Endothelial cell of umbilical vein (primary cell): ENCODE data around the gene ORMDL3. TPM values are rescaled to one million over a fixed set of nuclear protein-coding genes. Genes with fewer than 3 reads are reported as not detected.

ENCODE experiments used
- BruUV-seq: library from RNA; stranded (reverse); fragments of 400-500 nt; replicated peaks from 2 replicates; lab custom pipeline; 2021; lab: Mats Ljungman, UMichigan
- CTCF ChIA-PET: fragments of 300-600, 350-600 bp; sonication (Branson Sonifier 250); formaldehyde crosslinking; loops from one replicate; lab custom pipeline; 2021; ENCODE audit warnings: antibody characterized with exemption, inconsistent platforms; lab: Charles Lee
- POLR2A ChIA-PET: fragments of 300-600, 350-600 bp; sonication (Branson Sonifier 250); formaldehyde crosslinking; loops from one replicate; lab custom pipeline; 2021; ENCODE audit warnings: antibody characterized with exemption, inconsistent platforms; lab: Charles Lee
- DNase-seq: peaks from one replicate; pipeline ENCODE4 v3.0.0-alpha.2; 2011; ENCODE audit warnings: low read depth, low spot score
- FAIRE-seq: peaks from 2 replicates; lab custom pipeline; 2011; peaks lifted over from hg19 to GRCh38; lab: Jason Lieb, UNC
- H2AFZ ChIP-seq: 2 replicates; pipeline ENCODE4 v1.6.0; 2012; ENCODE audit warnings: low read depth, low read length, control low read depth, inconsistent platforms
- H3K27ac ChIP-seq: 2 replicates; pipeline ENCODE4 v1.5.1; 2011; ENCODE audit warnings: low read depth, mild to moderate bottlenecking, control low read depth, low read length, moderate library complexity; ENCODE audit not compliant: insufficient read depth
- H3K27me3 ChIP-seq, 2 experiments: 2 replicates each; pipeline versions ENCODE4 v1.6.0 to v1.6.1; 2011; ENCODE audit warnings: low read length in 2 of 2, mixed read lengths in 1 of 2; ENCODE audit not compliant: control insufficient read depth in 2 of 2, insufficient read depth in 2 of 2
- H3K36me3 ChIP-seq, 2 experiments: 2 replicates in 1 of 2; 3 replicates in 1 of 2; pipeline ENCODE4 v1.5.1; 2011; ENCODE audit warnings: low read length in 2 of 2, mild to moderate bottlenecking in 1 of 2, moderate library complexity in 1 of 2; ENCODE audit not compliant: control insufficient read depth in 2 of 2, insufficient read depth in 2 of 2; ENCODE audit errors: extremely low read depth in 1 of 2
- H3K4me1 ChIP-seq: 3 replicates; pipeline ENCODE4 v1.5.1; 2011; ENCODE audit warnings: mild to moderate bottlenecking, low read length; ENCODE audit not compliant: control insufficient read depth, insufficient read depth; ENCODE audit errors: extremely low read depth
- H3K4me2 ChIP-seq: 2 replicates; pipeline ENCODE4 v1.6.1; 2011; ENCODE audit warnings: low read length, control low read depth, mixed read lengths; ENCODE audit not compliant: insufficient read depth
- H3K4me3 ChIP-seq, 3 experiments: fragments of 200-600 bp in 1 of 3; sonication (generic), shearing (Covaris generic) in 1 of 3; replicated peaks in 1 of 3; 2 replicates each; pipeline ENCODE4 v1.5.1; 2011 to 2016; ENCODE audit warnings: control low read depth in 3 of 3, low read length in 3 of 3, mild to moderate bottlenecking in 2 of 3, inconsistent platforms in 1 of 3, low read depth in 1 of 3, moderate library complexity in 1 of 3; ENCODE audit not compliant: insufficient read depth in 1 of 3
- H3K79me2 ChIP-seq: 2 replicates; pipeline ENCODE4 v1.6.0; 2012; ENCODE audit warnings: low read length, inconsistent platforms; ENCODE audit not compliant: control insufficient read depth, insufficient read depth
- H3K9ac ChIP-seq: replicated peaks from 2 replicates; pipeline ENCODE3; 2011; ENCODE audit warnings: low read length, control low read depth; ENCODE audit not compliant: insufficient read depth; ENCODE audit errors: extremely low read depth
- H3K9me1 ChIP-seq: replicated peaks from 3 replicates; pipeline ENCODE4 v1.6.0; 2011; ENCODE audit warnings: mild to moderate bottlenecking, low read length; ENCODE audit not compliant: control insufficient read depth, insufficient read depth; ENCODE audit errors: extremely low read depth
- H3K9me3 ChIP-seq: replicated peaks from 2 replicates; pipeline ENCODE4 v1.5.1; 2012; ENCODE audit warnings: low read length, inconsistent platforms; ENCODE audit not compliant: control insufficient read depth, insufficient read depth
- H4K20me1 ChIP-seq: replicated peaks from 2 replicates; pipeline ENCODE3; 2011; ENCODE audit warnings: mild to moderate bottlenecking, low read length; ENCODE audit not compliant: control insufficient read depth, insufficient read depth; ENCODE audit errors: extremely low read depth
- CTCF ChIP-seq, 2 donors: IDR thresholded peaks; 1 replicate in 1 of 2; 2 replicates in 1 of 2; pipeline ENCODE4 v1.5.1; 2011; ENCODE audit warnings: low read length in 2 of 2, mild to moderate bottlenecking in 2 of 2, moderate library complexity in 2 of 2, control low read depth in 1 of 2, inconsistent platforms in 1 of 2, low read depth in 1 of 2; ENCODE audit not compliant: insufficient read depth in 1 of 2; ENCODE audit errors: extremely low read depth in 1 of 2
- EZH2 ChIP-seq: IDR thresholded peaks from 2 replicates; pipeline ENCODE4 v1.6.1; 2012; ENCODE audit warnings: borderline replicate concordance, low read depth, mild to moderate bottlenecking, moderate library complexity, low read length, inconsistent platforms; ENCODE audit not compliant: severe bottlenecking
- FOS ChIP-seq: IDR thresholded peaks from 2 replicates; pipeline ENCODE4 v1.6.1; 2011; ENCODE audit warnings: mild to moderate bottlenecking, low read length, moderate library complexity, borderline replicate concordance; ENCODE audit not compliant: insufficient read depth
- GATA2 ChIP-seq: IDR thresholded peaks from 2 replicates; pipeline ENCODE4 v1.7.0; 2011; ENCODE audit warnings: low read depth, mild to moderate bottlenecking, moderate library complexity, mixed read lengths, low read length; ENCODE audit not compliant: insufficient read length, insufficient read depth
- JUN ChIP-seq: IDR thresholded peaks from 2 replicates; pipeline ENCODE4 v1.6.1; 2011; ENCODE audit warnings: borderline replicate concordance, low read depth; ENCODE audit not compliant: insufficient read length, insufficient read depth
- MYC ChIP-seq: IDR thresholded peaks from one replicate; pipeline ENCODE4 v1.6.1; 2011; ENCODE audit warnings: mild to moderate bottlenecking, low read depth, low read length
- POLR2A ChIP-seq: IDR thresholded peaks from 2 replicates; pipeline ENCODE4 v1.6.1; 2012; ENCODE audit warnings: low read depth, mild to moderate bottlenecking, control low read depth, low read length
- POLR2AphosphoS5 ChIP-seq: IDR thresholded peaks from 2 replicates; pipeline ENCODE4 v1.6.1; 2012; ENCODE audit warnings: low read depth, mild to moderate bottlenecking, control low read depth, low read length, moderate library complexity; ENCODE audit not compliant: insufficient read depth
- dilution Hi-C: fragments of 300-500 bp; cut with MboI; formaldehyde crosslinking; loops from one replicate; pipeline ENCODE4 v1.15.0; 2019; ENCODE audit warnings: low sequenced_read_pairs; ENCODE audit not compliant: extremely low pct_ligation_motif_present
- intact Hi-C: fragments of 100-400 bp; cut with micrococcal nuclease; formaldehyde crosslinking; loops from one replicate; pipeline ENCODE4 v1.10.0; 2022
- polyA plus RNA-seq, 4 experiments: library from polyadenylated mRNA; depleted of rRNA in 3 of 4; stranded (reverse) in 3 of 4; unstranded in 1 of 4; fragments of >200 nt; gene quantifications; 2 replicates each; pipeline versions ENCODE4 v1.2.1 to v1.2.3, GENCODE V29; 2011 to 2012; ENCODE audit warnings: missing spikeins in 1 of 4
- total RNA-seq: library from RNA; stranded (reverse); gene quantifications from 2 replicates; pipeline ENCODE4 v1.2.3, GENCODE V29; 2021
- TF ChIP-seq, protein P1 (sequence below): IDR thresholded peaks from 2 replicates; pipeline ENCODE4 v1.6.1; 2011; ENCODE audit not compliant: insufficient read depth, insufficient read length

The ORMDL3 gene
- total and polyA plus RNA-seq, 2 donors (not counting 3 experiments of a cell fraction or from before 2014, with no cell fraction given) = 29.8 to 49.8 TPM

GRCh38 chr17:39969375-39969774 is 42.0 kb upstream of the ORMDL3 start:
- no peak for FAIRE-seq
- Histone ChIP-seq H4K20me1 (no peaks in the 10 kb centered on the region), H2AFZ (no peak overlapping the region), H3K4me2 (no peak overlapping the region), H3K9me1 (no peaks in the 10 kb centered on the region), H3K79me2 (no peaks in the 10 kb centered on the region), H3K4me1 (no peaks in the 10 kb centered on the region), H3K27ac (no peak overlapping the region), H3K9ac (no peak overlapping the region), H3K36me3 (no peaks in the 10 kb centered on the region), H3K4me3 (no peak overlapping the region), H3K27me3 (peaks cover 13 to 27% of the 10 kb centered on the region in 2 experiments), H3K9me3 (no peaks in the 10 kb centered on the region)
- TF ChIP-seq GATA2 (no peak), POLR2A (no peak), POLR2AphosphoS5 (no peak), EZH2 (no peak), JUN (no peak)
- ChIA-PET POLR2A (no interaction called here), CTCF (interaction anchor here (0.6 to 2.8 kb wide), 3 partner anchors 11 to 822 kb away, joined by 3 to 18 read pairs (median 6); no protein-coding TSS in a partner anchor)
- no TSS peak for BruUV-seq
- dilution Hi-C loops (no loop called here), intact Hi-C loops (no loop called here)
- DNase-seq = no peak

DNA sequence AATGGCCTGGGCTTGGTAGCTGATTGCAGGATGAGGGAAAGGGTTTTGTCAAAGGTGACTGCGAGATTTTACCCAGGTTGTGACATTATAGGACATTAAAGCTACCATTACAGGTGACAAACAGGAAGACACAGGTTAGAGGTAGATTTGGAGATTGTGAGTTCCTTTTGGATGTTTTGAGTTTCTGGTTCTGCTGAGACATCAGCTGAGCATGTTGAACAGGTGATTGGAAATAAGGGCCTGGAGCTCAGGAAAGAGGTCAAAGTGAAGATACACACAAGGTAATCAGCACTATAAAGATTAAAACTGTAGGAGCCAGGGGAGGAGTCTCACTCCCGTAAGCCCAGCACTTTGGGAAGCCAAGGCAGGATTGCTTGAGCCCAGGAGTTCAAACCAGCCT is 41.4 kb upstream of the ORMDL3 start:
- H3K9me3 ChIP-seq = no peaks in the 10 kb centered on the region
- no peak for TF ChIP-seq FOS
- TF ChIP-seq, protein P1, sequence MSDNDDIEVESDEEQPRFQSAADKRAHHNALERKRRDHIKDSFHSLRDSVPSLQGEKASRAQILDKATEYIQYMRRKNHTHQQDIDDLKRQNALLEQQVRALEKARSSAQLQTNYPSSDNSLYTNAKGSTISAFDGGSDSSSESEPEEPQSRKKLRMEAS = no peak
- no peak for TF ChIP-seq EZH2
- no peak for TF ChIP-seq JUN
- TF ChIP-seq GATA2 = no peak
- TF ChIP-seq CTCF (IDR thresholded peaks at IDR 0.05; ENCODE audit: extremely low read depth in 1 of 2, insufficient read depth in 1 of 2, low read depth in 1 of 2, low read length in 2 of 2) = no peak
- TF ChIP-seq POLR2A = no peak
- no peak for TF ChIP-seq MYC
- TF ChIP-seq POLR2AphosphoS5 = no peak
- no peaks in the 10 kb centered on the region for H3K9me1 ChIP-seq
- H2AFZ ChIP-seq = no peak overlapping the region
- intact Hi-C loops (no loop called here), dilution Hi-C loops (no loop called here)
- no peak overlapping the region for H3K27ac ChIP-seq
- H3K27me3 ChIP-seq = peaks cover 11 to 27% of the 10 kb centered on the region in 2 experiments
- H4K20me1 ChIP-seq = no peaks in the 10 kb centered on the region
- no peak overlapping the region for H3K4me3 ChIP-seq
- no peak for FAIRE-seq
- BruUV-seq = no TSS peak
- no peaks in the 10 kb centered on the region for H3K36me3 ChIP-seq
- H3K9ac ChIP-seq = no peak overlapping the region
- POLR2A ChIA-PET = no interaction called here
- CTCF ChIA-PET = interaction anchor here (0.6 to 2.8 kb wide), 3 partner anchors 11 to 822 kb away, joined by 3 to 18 read pairs (median 6); no protein-coding TSS in a partner anchor
- H3K4me2 ChIP-seq = no peak overlapping the region
- DNase-seq = no peak
- no peaks in the 10 kb centered on the region for H3K79me2 ChIP-seq
- H3K4me1 ChIP-seq = no peaks in the 10 kb centered on the region
